Amniotic epithelial cell (primary cell): ENCODE measurements around the gene ANKRD44.
"Not testable (repeated sequence)": the region's sequence is repeated elsewhere in the genome, so short reads cannot be mapped to it uniquely, and the experiment has no call there.

Source experiments
- DNase-seq: peaks from one replicate; pipeline ENCODE4 v3.0.0-alpha.2; 2010; ENCODE audit warnings: low read depth

Gene ANKRD44

DNA sequence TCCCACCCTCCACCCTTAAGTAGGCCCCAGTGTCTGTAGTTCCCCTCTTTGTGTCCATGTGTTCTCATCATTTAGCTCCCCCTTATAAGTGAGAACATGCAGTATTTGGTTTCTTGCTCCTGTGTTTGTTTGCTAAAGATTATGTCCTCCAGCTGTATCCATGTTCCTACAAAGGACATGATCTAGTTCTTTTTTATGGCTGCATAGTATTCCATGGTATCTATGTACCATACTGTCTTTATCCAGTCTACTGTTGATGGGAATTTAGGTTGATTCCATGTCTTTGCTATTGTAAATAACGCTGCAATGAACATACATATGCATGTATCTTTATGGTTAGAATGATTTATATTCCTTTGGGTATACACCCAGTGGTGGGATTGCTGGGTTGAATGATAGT, 233.9 kb downstream of the ANKRD44 start:
- DNase-seq: no peak

DNA sequence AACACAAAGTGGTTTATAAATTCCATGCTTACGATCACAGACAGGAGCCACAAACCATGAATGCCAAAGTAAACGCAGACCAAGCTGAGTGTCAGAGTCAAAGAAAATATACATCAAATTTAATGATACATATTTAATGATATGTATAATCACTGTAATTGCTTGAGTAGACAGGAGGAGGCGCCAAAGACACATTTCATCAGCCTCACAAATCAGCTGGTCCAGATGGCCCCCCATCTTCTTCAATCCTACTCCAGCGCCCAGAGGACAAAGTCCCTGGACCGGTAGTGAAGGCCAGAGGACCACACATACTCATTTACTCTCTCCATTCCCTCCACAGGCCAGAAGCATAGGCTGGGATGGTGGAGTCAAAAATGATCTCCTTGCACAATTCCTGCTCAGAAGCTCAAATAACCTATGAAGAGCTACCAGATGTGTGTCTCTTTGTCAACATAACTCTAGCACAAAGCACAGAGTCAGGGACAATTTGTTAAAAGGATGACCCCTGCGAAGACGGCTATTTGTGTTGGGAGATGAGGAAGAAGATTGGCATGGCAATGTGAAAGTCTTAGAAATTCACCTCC, 234.7 kb downstream of the ANKRD44 start:
- peak; percentile 25 for DNase-seq

- DNase-seq: no peak
These were observed 235.3 kb downstream of the ANKRD44 start for GRCh38 chr2:197075281-197075680.

GRCh38 chr2:197073701-197074433, 236.7 kb downstream of the ANKRD44 start:
- no peak for DNase-seq

GRCh38 chr2:197073270-197073669, 237.3 kb downstream of the ANKRD44 start:
- no peak for DNase-seq

DNA sequence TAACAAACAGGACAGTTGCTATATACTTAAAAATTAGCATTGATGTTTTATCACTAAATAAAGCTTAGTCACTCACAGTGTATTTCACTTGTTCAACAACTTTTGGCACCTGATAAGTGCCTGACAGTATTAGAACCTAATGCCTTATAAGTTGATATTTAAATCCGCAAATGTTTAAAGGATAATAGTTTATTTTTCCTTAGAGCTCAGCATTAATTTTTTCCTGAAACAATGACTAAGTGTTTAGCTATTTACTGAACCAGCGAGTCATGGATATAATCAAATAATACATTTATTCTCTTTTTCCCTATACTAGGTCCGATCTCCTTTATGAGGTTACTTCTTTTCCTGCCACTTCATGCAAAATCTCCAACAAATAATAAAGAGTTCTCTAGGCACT, 238.0 kb downstream of the ANKRD44 start:
- DNase-seq: no peak

GRCh38 chr2:197071790-197072436, 238.7 kb downstream of the ANKRD44 start:
- no peak for DNase-seq

DNA sequence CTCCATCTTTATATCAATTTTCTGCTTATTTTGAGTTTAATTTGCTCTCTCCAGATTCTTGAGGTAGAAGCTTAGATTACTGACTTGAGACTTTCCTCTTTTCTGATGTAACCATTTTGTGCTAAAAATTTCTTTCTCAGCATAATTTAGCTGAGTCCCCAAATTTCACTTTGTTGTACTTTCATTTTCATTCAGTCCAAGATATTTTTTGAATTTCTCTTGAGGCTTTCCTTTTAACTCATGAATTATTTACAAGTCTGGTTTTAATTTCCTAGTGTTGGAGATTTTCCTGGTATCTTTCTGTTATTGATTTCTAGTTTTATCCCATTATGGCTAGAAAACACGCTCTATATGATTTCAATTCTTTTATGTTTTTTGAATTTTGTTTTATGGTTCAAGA, 239.4 kb downstream of the ANKRD44 start:
- DNase-seq: no peak

DNA sequence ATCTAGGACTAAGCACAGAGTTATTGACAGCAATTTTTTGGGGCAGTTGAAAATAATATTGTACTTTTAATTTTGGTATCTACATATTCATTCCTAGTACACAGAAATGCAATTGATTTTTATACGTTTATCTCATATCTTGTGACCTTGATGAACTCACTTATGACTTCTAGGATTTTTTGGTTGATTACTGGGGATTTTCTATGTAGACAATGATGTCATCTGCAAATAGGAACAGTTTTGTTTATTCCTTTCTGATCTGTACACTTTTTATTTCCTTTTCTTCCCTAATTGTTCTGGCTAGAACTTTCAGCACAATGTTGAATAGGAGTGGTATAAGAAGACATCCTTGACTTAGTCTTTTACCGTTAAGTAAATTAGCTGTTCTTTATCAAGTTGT, 240.6 kb downstream of the ANKRD44 start:
- no peak for DNase-seq

GRCh38 chr2:197062574-197062973, 248.0 kb downstream of the ANKRD44 start:
- DNase-seq: not testable (repeated sequence)

DNA sequence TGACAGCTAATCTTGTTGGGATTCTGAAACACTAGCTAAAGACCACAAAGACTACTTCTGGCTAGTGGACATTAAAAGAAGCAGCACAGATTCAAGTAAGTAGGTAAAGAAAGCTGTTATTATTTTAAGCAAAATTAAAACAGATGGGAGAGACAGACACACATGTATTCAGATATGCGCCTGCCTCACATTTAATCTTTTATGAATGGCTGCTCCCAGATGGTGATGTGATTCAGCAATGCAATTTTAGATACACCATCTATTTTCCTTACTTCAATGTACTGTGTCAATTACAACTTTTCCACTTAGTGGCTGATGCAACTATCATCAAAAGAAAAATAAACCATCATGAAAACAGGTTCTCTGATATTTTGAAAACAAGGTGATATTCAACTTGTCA, 251.1 kb downstream of the ANKRD44 start:
- DNase-seq: no peak

- DNase-seq: no peak
These were observed 251.7 kb downstream of the ANKRD44 start for GRCh38 chr2:197058777-197059300.

GRCh38 chr2:197057959-197058358, 252.6 kb downstream of the ANKRD44 start:
- DNase-seq: no peak

- no peak for DNase-seq
These were observed 255.5 kb downstream of the ANKRD44 start for GRCh38 chr2:197055045-197055444.

GRCh38 chr2:197054437-197054836, 256.1 kb downstream of the ANKRD44 start:
- DNase-seq: no peak

- DNase-seq: no peak
These were observed 258.2 kb downstream of the ANKRD44 start for GRCh38 chr2:197052356-197052755.

DNA sequence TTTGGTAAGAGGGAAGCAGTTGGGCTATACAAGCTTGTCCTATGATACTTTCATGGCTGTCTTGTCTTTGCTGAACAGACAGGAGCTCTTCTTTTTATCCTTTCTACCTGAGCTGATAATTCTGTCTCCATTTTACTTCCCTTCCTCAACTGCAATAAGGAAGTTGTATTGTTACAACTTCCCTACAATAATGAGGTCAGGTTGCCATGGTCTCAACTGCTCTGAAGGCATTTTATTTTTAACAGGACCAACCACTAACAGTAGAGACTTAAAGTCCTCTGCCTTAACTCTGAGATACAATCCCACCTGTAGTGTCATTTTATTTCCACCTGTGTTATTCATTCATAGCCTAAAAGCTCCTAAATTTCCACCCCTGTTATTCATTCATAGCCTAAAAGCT, 265.5 kb downstream of the ANKRD44 start:
- DNase-seq: no peak

GRCh38 chr2:197042739-197043196, 267.8 kb downstream of the ANKRD44 start:
- no peak for DNase-seq

GRCh38 chr2:197037863-197038398, 272.6 kb downstream of the ANKRD44 start:
- no peak for DNase-seq

DNA sequence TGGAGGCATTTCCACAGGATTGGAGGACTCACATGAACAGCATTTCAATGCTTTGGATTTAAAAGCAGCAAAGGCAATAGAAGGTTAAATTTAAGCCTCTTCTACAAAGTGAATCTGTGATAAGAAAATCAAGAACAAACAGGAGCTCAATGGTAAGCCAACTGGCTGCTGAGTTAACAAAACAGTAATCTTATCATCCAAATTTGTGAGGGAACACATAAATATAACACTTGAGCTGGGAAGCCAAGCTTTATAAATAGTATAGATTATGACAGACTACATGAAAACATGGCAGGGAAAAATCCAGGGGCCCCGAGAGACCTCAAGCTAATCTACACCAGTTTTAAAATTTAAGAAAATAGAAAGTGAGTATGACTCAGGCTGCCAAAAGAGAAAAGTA, 275.6 kb downstream of the ANKRD44 start:
- no peak for DNase-seq

- no peak for DNase-seq
These were observed 276.3 kb downstream of the ANKRD44 start for GRCh38 chr2:197034292-197034691.

GRCh38 chr2:197033222-197033621, 277.4 kb downstream of the ANKRD44 start:
- no peak for DNase-seq

- no peak for DNase-seq
These were observed 278.8 kb downstream of the ANKRD44 start for GRCh38 chr2:197031803-197032202.
